ENCODE measurements around the gene DNAJC12.
A peak's percentile ranks its signal among the peaks of the same experiment; 100 is the strongest.
"Not testable (repeated sequence)": the region's sequence is repeated elsewhere in the genome, so short reads cannot be mapped to it uniquely, and the experiment has no call there.

The DNAJC12 gene

GRCh38 chr10:67793313-67793712 is 44.7 kb downstream of the DNAJC12 start:
- no peak for DNase-seq (ENCODE audit: low read depth in 2 of 2)

- DNase-seq (ENCODE audit: low read depth in 2 of 2), result no peak
Observed at GRCh38 chr10:67792653-67793052, 45.3 kb downstream of the DNAJC12 start.

- peak in 1 of 2 donors; percentile 15 for DNase-seq (ENCODE audit: low read depth in 2 of 2)
Observed at GRCh38 chr10:67790534-67791408, 47.2 kb downstream of the DNAJC12 start.

- DNase-seq (ENCODE audit: low read depth in 2 of 2), result no peak
Observed at GRCh38 chr10:67789769-67790168, 48.2 kb downstream of the DNAJC12 start.

- DNase-seq (ENCODE audit: low read depth in 2 of 2), result peak; percentile 47 to 66
Observed at GRCh38 chr10:67788028-67788886, 49.7 kb downstream of the DNAJC12 start.

- no peak for DNase-seq (ENCODE audit: low read depth in 2 of 2)
Observed at GRCh38 chr10:67785098-67785497, 52.9 kb downstream of the DNAJC12 start.

- DNase-seq (ENCODE audit: low read depth in 2 of 2), result no peak
Observed at GRCh38 chr10:67784474-67784873, 53.5 kb downstream of the DNAJC12 start.

- no peak for DNase-seq (ENCODE audit: low read depth in 2 of 2)
Observed at GRCh38 chr10:67783606-67784294, 54.2 kb downstream of the DNAJC12 start.

- no peak for DNase-seq (ENCODE audit: low read depth in 2 of 2)
Observed at GRCh38 chr10:67782530-67782929, 55.5 kb downstream of the DNAJC12 start.

GRCh38 chr10:67780759-67781538 is 57.0 kb downstream of the DNAJC12 start:
- DNase-seq (ENCODE audit: low read depth in 2 of 2), result no peak

GRCh38 chr10:67780204-67780621 is 57.8 kb downstream of the DNAJC12 start:
- not testable (repeated sequence) for DNase-seq (ENCODE audit: low read depth in 2 of 2)

GRCh38 chr10:67779465-67780203 is 58.4 kb downstream of the DNAJC12 start:
- peak; percentile 17 to 64 for DNase-seq (ENCODE audit: low read depth in 2 of 2)

GRCh38 chr10:67776371-67776770 is 61.6 kb downstream of the DNAJC12 start:
- no peak for DNase-seq (ENCODE audit: low read depth in 2 of 2)

GRCh38 chr10:67775279-67775678 is 62.7 kb downstream of the DNAJC12 start:
- no peak for DNase-seq (ENCODE audit: low read depth in 2 of 2)

GRCh38 chr10:67772894-67773511 is 65.0 kb downstream of the DNAJC12 start:
- no peak for DNase-seq (ENCODE audit: low read depth in 2 of 2)

GRCh38 chr10:67772151-67772550 is 65.8 kb downstream of the DNAJC12 start:
- DNase-seq (ENCODE audit: low read depth in 2 of 2), result no peak

- DNase-seq (ENCODE audit: low read depth in 2 of 2), result no peak
Observed at GRCh38 chr10:67771200-67771599, 66.8 kb downstream of the DNAJC12 start.

- DNase-seq (ENCODE audit: low read depth in 2 of 2), result no peak
Observed at GRCh38 chr10:67770537-67770936, 67.5 kb downstream of the DNAJC12 start.

- DNase-seq (ENCODE audit: low read depth in 2 of 2), result no peak
Observed at GRCh38 chr10:67767244-67767643, 70.7 kb downstream of the DNAJC12 start.

All from stimulated activated CD8-positive, alpha-beta memory T cell treated with anti-CD3 and anti-CD28 coated beads, Interleukin-7, amount 100 ng/mL, for 4 hours (primary cell).